ENCODE results near the gene SPINDOC.
"Not testable (repeated sequence)": the region's sequence is repeated elsewhere in the genome, so short reads cannot be mapped to it uniquely, and the experiment has no call there.

- not testable (repeated sequence) for TF ChIP-seq CTCF (IDR thresholded peaks at IDR 0.05; ENCODE audit: low read depth, low read length, missing input control); RAD21 (IDR thresholded peaks at IDR 0.05); GABPA (IDR thresholded peaks at IDR 0.05 in 1 of 2, conservative IDR thresholded peaks at IDR 0.05 in 1 of 2); HNF4A (conservative IDR thresholded peaks at IDR 0.05); REST (IDR thresholded peaks at IDR 0.05); MAX (IDR thresholded peaks at IDR 0.05)
- TF ChIP-seq, protein P1, sequence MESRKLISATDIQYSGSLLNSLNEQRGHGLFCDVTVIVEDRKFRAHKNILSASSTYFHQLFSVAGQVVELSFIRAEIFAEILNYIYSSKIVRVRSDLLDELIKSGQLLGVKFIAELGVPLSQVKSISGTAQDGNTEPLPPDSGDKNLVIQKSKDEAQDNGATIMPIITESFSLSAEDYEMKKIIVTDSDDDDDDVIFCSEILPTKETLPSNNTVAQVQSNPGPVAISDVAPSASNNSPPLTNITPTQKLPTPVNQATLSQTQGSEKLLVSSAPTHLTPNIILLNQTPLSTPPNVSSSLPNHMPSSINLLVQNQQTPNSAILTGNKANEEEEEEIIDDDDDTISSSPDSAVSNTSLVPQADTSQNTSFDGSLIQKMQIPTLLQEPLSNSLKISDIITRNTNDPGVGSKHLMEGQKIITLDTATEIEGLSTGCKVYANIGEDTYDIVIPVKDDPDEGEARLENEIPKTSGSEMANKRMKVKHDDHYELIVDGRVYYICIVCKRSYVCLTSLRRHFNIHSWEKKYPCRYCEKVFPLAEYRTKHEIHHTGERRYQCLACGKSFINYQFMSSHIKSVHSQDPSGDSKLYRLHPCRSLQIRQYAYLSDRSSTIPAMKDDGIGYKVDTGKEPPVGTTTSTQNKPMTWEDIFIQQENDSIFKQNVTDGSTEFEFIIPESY (IDR thresholded peaks at IDR 0.05) = not testable (repeated sequence)
These were observed 2.9 kb upstream of the SPINDOC start for GRCh38 chr11:63810383-63810782.

Data from liver (tissue), 3 donors.